ENCODE measurements around the gene CBLL1. TPM values are rescaled to one million over a fixed set of nuclear protein-coding genes. Genes with fewer than 3 reads are reported as not detected.

CBLL1 gene
- total and polyA plus RNA-seq, 9 donors, result 12.2 to 47.1 (median 25.6) TPM

- H3K4me3 ChIP-seq, result no peak overlapping the region
- no peaks in the 10 kb centered on the region for H3K27me3 ChIP-seq
- H3K36me3 ChIP-seq, result no peaks in the 10 kb centered on the region
- DNase-seq, result no peak
- H3K4me1 ChIP-seq (ENCODE audit: insufficient read depth), result peaks cover 11% of the 10 kb centered on the region
- no peaks in the 10 kb centered on the region for H3K9me3 ChIP-seq
- peak overlapping the region in 1 of 2 donors; percentile 8 for H3K27ac ChIP-seq
- no peak for TF ChIP-seq POLR2A (IDR thresholded peaks at IDR 0.05)
- intact Hi-C loops (cut with DNase I), result no loop called here
These were observed 43.4 kb upstream of the CBLL1 start for GRCh38 chr7:107700570-107700969.

- H3K27ac ChIP-seq, result peak overlapping the region in 1 of 2 donors; percentile 8
- TF ChIP-seq POLR2A (IDR thresholded peaks at IDR 0.05), result no peak
- TF ChIP-seq, protein P1, sequence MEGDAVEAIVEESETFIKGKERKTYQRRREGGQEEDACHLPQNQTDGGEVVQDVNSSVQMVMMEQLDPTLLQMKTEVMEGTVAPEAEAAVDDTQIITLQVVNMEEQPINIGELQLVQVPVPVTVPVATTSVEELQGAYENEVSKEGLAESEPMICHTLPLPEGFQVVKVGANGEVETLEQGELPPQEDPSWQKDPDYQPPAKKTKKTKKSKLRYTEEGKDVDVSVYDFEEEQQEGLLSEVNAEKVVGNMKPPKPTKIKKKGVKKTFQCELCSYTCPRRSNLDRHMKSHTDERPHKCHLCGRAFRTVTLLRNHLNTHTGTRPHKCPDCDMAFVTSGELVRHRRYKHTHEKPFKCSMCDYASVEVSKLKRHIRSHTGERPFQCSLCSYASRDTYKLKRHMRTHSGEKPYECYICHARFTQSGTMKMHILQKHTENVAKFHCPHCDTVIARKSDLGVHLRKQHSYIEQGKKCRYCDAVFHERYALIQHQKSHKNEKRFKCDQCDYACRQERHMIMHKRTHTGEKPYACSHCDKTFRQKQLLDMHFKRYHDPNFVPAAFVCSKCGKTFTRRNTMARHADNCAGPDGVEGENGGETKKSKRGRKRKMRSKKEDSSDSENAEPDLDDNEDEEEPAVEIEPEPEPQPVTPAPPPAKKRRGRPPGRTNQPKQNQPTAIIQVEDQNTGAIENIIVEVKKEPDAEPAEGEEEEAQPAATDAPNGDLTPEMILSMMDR (IDR thresholded peaks at IDR 0.05), result no peak
- no peak for TF ChIP-seq EP300 (IDR thresholded peaks at IDR 0.05)
- 85 to 92% (median 92%) methylated on average over 3 of the region's 3 CpGs for WGBS, 3 donors
- peaks cover 11% of the 10 kb centered on the region for H3K4me1 ChIP-seq (ENCODE audit: insufficient read depth)
- intact Hi-C loops (cut with DNase I), result no loop called here
- no peaks in the 10 kb centered on the region for H3K27me3 ChIP-seq
- no peak for DNase-seq
- no peaks in the 10 kb centered on the region for H3K36me3 ChIP-seq
- H3K4me3 ChIP-seq, result no peak overlapping the region
- H3K9me3 ChIP-seq, result no peaks in the 10 kb centered on the region
These were observed 42.8 kb upstream of the CBLL1 start for GRCh38 chr7:107701191-107701590.

DNA sequence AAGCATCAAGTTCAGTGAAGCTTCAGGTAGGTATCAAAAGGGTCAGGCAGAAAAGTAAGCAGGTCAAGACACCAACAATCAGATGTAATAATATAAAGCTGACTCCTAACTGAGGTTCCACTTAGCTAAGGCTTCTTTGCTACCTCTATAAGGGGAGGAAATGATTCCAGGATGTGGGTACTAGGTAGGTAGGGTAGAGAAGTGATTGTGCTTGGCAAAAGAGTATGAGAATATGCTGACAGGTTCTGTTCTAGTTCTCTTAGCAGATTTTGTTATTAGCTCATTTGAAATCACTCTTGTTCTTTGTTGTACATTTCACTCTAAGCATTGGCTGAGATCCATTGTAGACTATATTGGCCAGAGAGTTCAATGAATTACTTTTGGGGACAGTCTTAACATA, 40.7 kb upstream of the CBLL1 start:
- TF ChIP-seq POLR2A (IDR thresholded peaks at IDR 0.05) (no peak), EP300 (IDR thresholded peaks at IDR 0.05) (no peak)
- TF ChIP-seq, protein P1 (IDR thresholded peaks at IDR 0.05), result no peak
- no peaks in the 10 kb centered on the region for H3K27me3 ChIP-seq
- no peaks in the 10 kb centered on the region for H3K9me3 ChIP-seq
- no peak overlapping the region for H3K27ac ChIP-seq
- no peaks in the 10 kb centered on the region for H3K36me3 ChIP-seq
- peaks cover under 1% of the 10 kb centered on the region for H3K4me1 ChIP-seq (ENCODE audit: insufficient read depth)
- DNase-seq, result no peak
- no peak overlapping the region for H3K4me3 ChIP-seq
- intact Hi-C loops (cut with DNase I), result no loop called here

GRCh38 chr7:107703872-107704271, 40.1 kb upstream of the CBLL1 start:
- WGBS, 3 donors, result 68 to 90% (median 72%) methylated on average over 3 of the region's 3 CpGs
- Histone ChIP-seq H3K9me3 (no peaks in the 10 kb centered on the region), H3K36me3 (no peaks in the 10 kb centered on the region), H3K4me3 (no peak overlapping the region), H3K4me1 (ENCODE audit: insufficient read depth) (no peaks in the 10 kb centered on the region), H3K27me3 (no peaks in the 10 kb centered on the region), H3K27ac (no peak overlapping the region)
- intact Hi-C loops (cut with DNase I), result no loop called here
- TF ChIP-seq EP300 (IDR thresholded peaks at IDR 0.05) (no peak), POLR2A (IDR thresholded peaks at IDR 0.05) (no peak)
- TF ChIP-seq, protein P1 (IDR thresholded peaks at IDR 0.05), result no peak
- DNase-seq, result no peak

DNA sequence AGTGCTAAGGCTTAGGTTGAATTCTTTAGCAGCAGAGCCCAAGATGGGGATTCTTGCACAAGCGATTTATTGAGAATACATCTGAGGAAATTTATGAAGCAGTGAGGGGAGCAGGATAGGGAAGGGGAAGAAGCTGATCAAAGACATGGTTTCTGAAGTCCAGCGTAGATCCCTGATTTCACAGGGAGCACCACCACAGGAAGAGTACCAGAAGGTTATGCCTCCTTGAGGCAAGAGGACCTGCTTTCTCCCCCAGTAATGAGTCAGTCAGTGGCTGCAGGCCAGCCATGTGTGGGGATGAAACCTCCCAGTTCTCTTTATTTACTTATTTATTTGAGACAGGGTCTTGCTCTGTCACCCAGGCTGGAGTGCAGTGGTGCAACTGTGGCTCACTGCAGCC, 35.0 kb upstream of the CBLL1 start:
- Histone ChIP-seq H3K27me3 (no peaks in the 10 kb centered on the region), H3K4me3 (no peak overlapping the region)
- TF ChIP-seq, protein P1 (IDR thresholded peaks at IDR 0.05), result no peak
- TF ChIP-seq EP300 (IDR thresholded peaks at IDR 0.05), result no peak
- no peak for TF ChIP-seq POLR2A (IDR thresholded peaks at IDR 0.05)

More for the DNA sequence above, 35.0 kb upstream of the CBLL1 start:
- Histone ChIP-seq H3K27ac (no peak overlapping the region), H3K4me1 (ENCODE audit: insufficient read depth) (no peaks in the 10 kb centered on the region), H3K36me3 (no peaks in the 10 kb centered on the region), H3K9me3 (no peaks in the 10 kb centered on the region)
- no peak for DNase-seq
- intact Hi-C loops (cut with DNase I), result no loop called here
- 97 to 99% (median 97%) methylated on average over 2 of the region's 2 CpGs for WGBS, 3 donors

All from ovary (tissue), 9 donors.